Natural killer cell (primary cell): ENCODE data around the gene SH2D2A. TPM values are rescaled to one million over a fixed set of nuclear protein-coding genes. Genes with fewer than 3 reads are reported as not detected.
A peak's percentile ranks its signal among the peaks of the same experiment; 100 is the strongest.

Experiments used
- ATAC-seq, 3 donors: fragments of 150-1000 bp in 2 of 3; fragments of 200-7000 bp in 1 of 3; cut with Tn5 transposase; 1 replicate in 1 of 3; 2 replicates in 2 of 3; pipeline ENCODE4 v1.10.0; 2021; ENCODE audit warnings: mild to moderate bottlenecking in 2 of 3, moderate library complexity in 2 of 3
- DNase-seq, 2 donors: peaks; one replicate each; pipeline versions ENCODE4 v3.0.0 to v3.0.0-alpha.2; 2013 to 2021; ENCODE audit warnings: mixed read lengths in 1 of 2
- H3K27ac ChIP-seq: one replicate; pipeline ENCODE4 v1.5.1; 2013; ENCODE audit warnings: mild to moderate bottlenecking, low read length
- H3K27me3 ChIP-seq: one replicate; pipeline ENCODE4 v1.6.1; 2013; ENCODE audit warnings: low read length; ENCODE audit not compliant: control insufficient read depth, insufficient read depth
- H3K36me3 ChIP-seq: one replicate; pipeline ENCODE4 v1.6.1; 2013; ENCODE audit warnings: low read length; ENCODE audit not compliant: control insufficient read depth, insufficient read depth
- H3K4me1 ChIP-seq: one replicate; pipeline ENCODE4 v1.6.1; 2013; ENCODE audit warnings: low read length; ENCODE audit not compliant: control insufficient read depth, insufficient read depth
- H3K4me3 ChIP-seq: one replicate; pipeline ENCODE4 v1.5.1; 2013; ENCODE audit warnings: low read length
- H3K9me3 ChIP-seq: one replicate; pipeline ENCODE4 v1.6.1; 2013; ENCODE audit warnings: low read length; ENCODE audit not compliant: control insufficient read depth, insufficient read depth
- H3K27ac Mint-ChIP-seq, 2 donors: one replicate each; pipeline ENCODE4 v1.8.0; 2022; ENCODE audit warnings: mild to moderate bottlenecking in 2 of 2, mixed read lengths in 2 of 2, moderate library complexity in 1 of 2
- H3K27me3 Mint-ChIP-seq, 2 donors: one replicate each; pipeline ENCODE4 v1.8.0; 2022; ENCODE audit warnings: low read depth in 2 of 2, mixed read lengths in 2 of 2
- H3K36me3 Mint-ChIP-seq: one replicate; pipeline ENCODE4 v1.8.0; 2022; ENCODE audit warnings: mixed read lengths
- H3K4me1 Mint-ChIP-seq, 2 donors: one replicate each; pipeline ENCODE4 v1.8.0; 2022; ENCODE audit warnings: mixed read lengths in 2 of 2
- H3K4me3 Mint-ChIP-seq: one replicate; pipeline ENCODE4 v1.8.0; 2022; ENCODE audit warnings: mild to moderate bottlenecking, moderate library complexity, mixed read lengths
- H3K9me3 Mint-ChIP-seq, 2 donors: one replicate each; pipeline ENCODE4 v1.8.0; 2022; ENCODE audit warnings: mixed read lengths in 2 of 2
- WGBS: methylation state at CpG from one replicate; pipeline ENCODE4 v1.1.7; 2013; ENCODE audit warnings: missing lambda C conversion rate; ENCODE audit not compliant: insufficient coverage; 5-methylcytosine and 5-hydroxymethylcytosine counted together
- intact Hi-C: fragments of 100-400 bp; cut with micrococcal nuclease; formaldehyde crosslinking; loops from one replicate; pipeline ENCODE4 v1.14.2; 2022
- total RNA-seq, 4 donors: library from RNA; stranded (reverse); fragments of 120-200 nt in 1 of 4; gene quantifications; one replicate each; pipeline versions ENCODE4 v1.2.3 to v1.2.4, GENCODE V29; 2013 to 2022
- TF ChIP-seq, protein P1 (sequence below): fragments of 200-600 bp; IDR thresholded peaks from one replicate; pipeline ENCODE4 v1.8.0; 2022; ENCODE audit warnings: antibody characterized with exemption

Gene SH2D2A
- total RNA-seq, 3 donors from 2014 or later (not counting 1 experiment from before 2014, with no cell fraction given), result 155 to 324 (median 312) TPM

DNA sequence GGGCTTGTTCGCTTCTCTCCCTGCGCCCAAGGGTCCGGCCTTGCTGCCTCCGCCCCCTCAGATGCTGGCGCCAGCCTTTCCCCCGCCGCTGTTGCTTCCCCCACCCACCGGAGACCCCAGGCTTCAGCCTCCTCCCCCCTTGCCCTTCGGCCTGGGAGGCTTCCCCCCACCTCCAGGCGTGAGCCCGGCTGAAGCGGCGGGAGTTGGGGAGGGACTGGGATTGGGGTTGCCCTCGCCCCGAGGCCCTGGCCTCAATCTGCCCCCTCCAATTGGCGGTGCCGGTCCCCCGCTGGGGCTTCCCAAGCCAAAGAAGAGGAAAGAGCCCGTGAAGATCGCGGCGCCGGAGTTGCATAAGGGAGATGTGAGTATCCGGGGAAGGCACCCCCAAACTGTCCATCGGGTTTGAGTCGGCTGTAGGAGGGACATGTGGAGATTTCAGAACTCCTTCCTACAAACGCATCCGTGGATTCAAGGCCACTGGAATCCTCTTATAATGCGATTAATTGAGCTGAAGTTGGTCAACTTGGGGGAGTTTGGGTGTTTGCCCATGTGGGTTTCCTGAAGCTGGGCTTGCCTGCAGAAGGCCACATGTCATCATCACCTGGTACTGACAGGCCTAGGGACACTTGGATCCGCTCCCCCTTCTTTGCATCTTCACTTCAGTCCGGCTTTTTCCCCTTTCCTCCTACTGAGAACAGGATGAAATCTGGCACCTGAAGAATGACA, 48.6 kb downstream of the SH2D2A start:
- DNase-seq, result peak; percentile 40 to 73
- Histone ChIP-seq H3K4me1 (peaks cover 33% of the 10 kb centered on the region), H3K27me3 (no peaks in the 10 kb centered on the region), H3K27ac (peak overlapping the region; percentile 98), H3K9me3 (no peaks in the 10 kb centered on the region), H3K36me3 (peaks cover 14% of the 10 kb centered on the region), H3K4me3 (peak overlapping the region; percentile 86)
- intact Hi-C loops, result loop anchor here (1.0 kb wide), 5 partner anchors 17 to 48 kb away; partner anchors contain the start of genes HDGF, ISG20L2, METTL25B and MRPL24
- TF ChIP-seq, protein P1, sequence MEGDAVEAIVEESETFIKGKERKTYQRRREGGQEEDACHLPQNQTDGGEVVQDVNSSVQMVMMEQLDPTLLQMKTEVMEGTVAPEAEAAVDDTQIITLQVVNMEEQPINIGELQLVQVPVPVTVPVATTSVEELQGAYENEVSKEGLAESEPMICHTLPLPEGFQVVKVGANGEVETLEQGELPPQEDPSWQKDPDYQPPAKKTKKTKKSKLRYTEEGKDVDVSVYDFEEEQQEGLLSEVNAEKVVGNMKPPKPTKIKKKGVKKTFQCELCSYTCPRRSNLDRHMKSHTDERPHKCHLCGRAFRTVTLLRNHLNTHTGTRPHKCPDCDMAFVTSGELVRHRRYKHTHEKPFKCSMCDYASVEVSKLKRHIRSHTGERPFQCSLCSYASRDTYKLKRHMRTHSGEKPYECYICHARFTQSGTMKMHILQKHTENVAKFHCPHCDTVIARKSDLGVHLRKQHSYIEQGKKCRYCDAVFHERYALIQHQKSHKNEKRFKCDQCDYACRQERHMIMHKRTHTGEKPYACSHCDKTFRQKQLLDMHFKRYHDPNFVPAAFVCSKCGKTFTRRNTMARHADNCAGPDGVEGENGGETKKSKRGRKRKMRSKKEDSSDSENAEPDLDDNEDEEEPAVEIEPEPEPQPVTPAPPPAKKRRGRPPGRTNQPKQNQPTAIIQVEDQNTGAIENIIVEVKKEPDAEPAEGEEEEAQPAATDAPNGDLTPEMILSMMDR, result no peak
- peaks cover 6% of the 10 kb centered on the region for H3K36me3 Mint-ChIP-seq
- peaks cover 39 to 46% of the 10 kb centered on the region in 2 donors for H3K4me1 Mint-ChIP-seq
- H3K9me3 Mint-ChIP-seq, result no peaks in the 10 kb centered on the region
- H3K4me3 Mint-ChIP-seq, result no peak overlapping the region
- under 1% methylated on average over 28 of the region's 31 CpGs for WGBS
- no peak overlapping the region for H3K27ac Mint-ChIP-seq
- peak; percentile 0 to 5 (median 0) for ATAC-seq
- H3K27me3 Mint-ChIP-seq, result no peaks in the 10 kb centered on the region

DNA sequence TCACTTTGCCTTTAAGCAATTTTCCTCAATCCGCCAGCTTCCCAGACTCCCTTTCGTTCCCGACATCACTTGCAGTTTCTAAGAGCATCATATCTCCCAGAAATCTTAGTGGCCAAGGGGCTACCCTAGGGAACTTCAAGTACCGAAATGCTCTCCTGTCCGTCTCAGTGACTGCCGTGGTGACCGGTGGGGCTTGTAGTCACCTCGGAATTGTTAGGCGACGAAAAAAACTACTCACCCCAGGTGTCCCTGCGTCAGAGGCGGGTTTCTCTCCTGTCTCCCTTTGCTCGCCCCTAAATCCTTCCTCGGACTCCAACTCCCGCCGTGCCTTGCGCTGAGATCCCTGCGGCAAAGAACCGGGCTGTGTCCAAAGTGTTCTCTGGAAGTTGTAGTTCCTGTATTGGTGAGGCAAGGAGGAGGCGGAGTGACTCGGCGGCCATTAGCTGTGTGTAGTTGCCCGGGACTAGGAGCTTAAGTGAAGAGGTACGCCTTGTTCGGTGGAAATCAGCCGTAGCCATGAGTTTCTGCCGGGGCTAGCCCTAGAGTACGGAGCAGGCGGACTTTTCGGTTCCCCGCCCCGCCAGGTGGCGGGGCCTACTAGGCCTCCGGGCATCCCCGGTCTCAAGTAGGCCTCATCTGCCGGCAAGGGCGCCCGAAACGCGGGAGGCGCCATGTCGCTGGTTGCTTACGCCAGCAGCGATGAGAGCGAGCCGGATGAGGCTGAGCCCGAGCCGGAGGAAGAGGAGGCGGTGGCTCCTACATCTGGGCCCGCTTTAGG, 49.4 kb downstream of the SH2D2A start, which contains the start of gene PRCC:
Gene PRCC (plus strand): TSS at position 435 of the 778 bp plus-strand sequence. CDS start 237 bp downstream, at position 672.
- H3K27me3 ChIP-seq, result no peaks in the 10 kb centered on the region
- H3K4me1 ChIP-seq, result peaks cover 33% of the 10 kb centered on the region
- ATAC-seq (peak; percentile 91 to 98 (median 93)), DNase-seq (peak; percentile 94 to 99)
- Mint-ChIP-seq H3K9me3 (no peaks in the 10 kb centered on the region), H3K36me3 (peaks cover 6% of the 10 kb centered on the region), H3K27me3 (no peaks in the 10 kb centered on the region), H3K4me3 (no peak within 1 kb of the TSS), H3K27ac (no peak within 1 kb of the TSS), H3K4me1 (peaks cover 33 to 39% of the 10 kb centered on the region in 2 donors)
- peak within 1 kb of the TSS; percentile 98 for H3K27ac ChIP-seq
- intact Hi-C loops, result loop anchor here (1.0 kb wide), 5 partner anchors 16 to 49 kb away; partner anchors contain the start of genes HDGF, ISG20L2, METTL25B and MRPL24
- peaks cover 11% of the 10 kb centered on the region for H3K36me3 ChIP-seq
- peak within 1 kb of the TSS; percentile 86 for H3K4me3 ChIP-seq
- under 1% methylated on average over 50 of the region's 50 CpGs for WGBS
- TF ChIP-seq, protein P1, result no peak
- no peaks in the 10 kb centered on the region for H3K9me3 ChIP-seq

DNA sequence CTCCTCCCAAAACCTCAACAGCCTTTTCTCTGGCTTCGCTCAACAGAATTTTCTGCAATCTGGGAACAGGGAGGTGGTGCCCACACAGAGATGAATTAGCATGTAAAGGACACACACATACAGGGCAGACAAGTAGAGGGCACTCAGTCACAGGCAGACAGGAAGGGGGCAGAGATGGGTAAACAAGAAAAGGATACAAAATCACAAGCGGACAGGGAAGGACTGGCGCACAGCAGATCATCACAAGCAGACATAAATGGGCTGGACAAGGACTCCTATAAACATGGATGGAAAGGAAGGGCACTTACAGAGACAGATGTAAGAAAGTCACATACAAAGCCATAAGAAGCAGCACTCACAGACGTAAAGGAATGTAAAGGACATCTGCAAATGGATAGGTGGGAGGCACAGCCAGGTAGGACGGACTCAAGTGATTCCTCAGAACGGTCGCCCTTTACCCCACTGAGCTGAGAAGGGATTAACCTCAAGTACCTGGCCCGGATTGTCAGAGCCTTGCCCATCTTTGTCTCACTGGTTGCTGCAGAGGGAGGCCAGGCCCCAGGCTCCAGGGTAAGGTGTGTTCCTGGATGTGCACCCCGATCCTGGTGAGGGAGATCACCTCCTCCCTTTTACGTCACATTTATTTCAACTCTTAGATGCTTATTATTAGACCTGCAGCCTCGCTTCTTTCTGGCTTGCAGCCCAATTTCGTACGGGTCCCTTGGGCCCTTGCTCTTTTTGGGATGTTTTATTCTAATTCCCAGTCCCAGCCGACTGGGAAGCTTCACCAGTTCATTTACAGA, 50.1 kb downstream of the SH2D2A start:
- TF ChIP-seq, protein P1, result no peak
- no peak overlapping the region for H3K4me3 Mint-ChIP-seq
- ATAC-seq (no peak), DNase-seq (no peak)
- Histone ChIP-seq H3K4me3 (peak overlapping the region; percentile 52), H3K4me1 (peaks cover 33% of the 10 kb centered on the region), H3K27me3 (no peaks in the 10 kb centered on the region), H3K36me3 (peaks cover 8% of the 10 kb centered on the region), H3K27ac (peak overlapping the region; percentile 98), H3K9me3 (no peaks in the 10 kb centered on the region)
- H3K9me3 Mint-ChIP-seq, result no peaks in the 10 kb centered on the region
- no peak overlapping the region for H3K27ac Mint-ChIP-seq
- H3K36me3 Mint-ChIP-seq, result peaks cover 6% of the 10 kb centered on the region
- intact Hi-C loops, result loop anchor here (1.0 kb wide), 5 partner anchors 15 to 50 kb away; partner anchors contain the start of genes HDGF, ISG20L2, METTL25B and MRPL24
- WGBS, result 14% methylated on average over 14 of the region's 14 CpGs
- H3K4me1 Mint-ChIP-seq, result peaks cover 32 to 34% of the 10 kb centered on the region in 2 donors
- no peaks in the 10 kb centered on the region for H3K27me3 Mint-ChIP-seq
